Activated CD8-positive, alpha-beta T cell treated with anti-CD3 and anti-CD28 coated beads for 36 hours (primary cell): ENCODE measurements around the gene MAP2K5. TPM values are rescaled to one million over a fixed set of nuclear protein-coding genes. Genes with fewer than 3 reads are reported as not detected.

Experiments used
- ATAC-seq: fragments of 200-7000 bp; cut with Tn5 transposase; one replicate; pipeline ENCODE4 v1.10.0; 2021; ENCODE audit warnings: mild to moderate bottlenecking, moderate library complexity
- CTCF ChIA-PET: fragments of 350-600 bp; sonication (Branson Sonifier 250); formaldehyde crosslinking; loops from one replicate; lab custom pipeline; 2021; ENCODE audit warnings: antibody characterized with exemption; lab: Charles Lee
- POLR2A ChIA-PET: fragments of 350-600 bp; sonication (Branson Sonifier 250); formaldehyde crosslinking; loops from one replicate; lab custom pipeline; 2021; ENCODE audit warnings: antibody characterized with exemption; lab: Charles Lee
- DNase-seq: peaks from one replicate; pipeline ENCODE4 v3.0.0-alpha.2; 2020
- H3K27ac Mint-ChIP-seq: one replicate; pipeline ENCODE4 v1.8.0; 2021; ENCODE audit warnings: mild to moderate bottlenecking, mixed read lengths
- H3K27me3 Mint-ChIP-seq: one replicate; pipeline ENCODE4 v1.8.0; 2021; ENCODE audit warnings: mixed read lengths
- H3K36me3 Mint-ChIP-seq: one replicate; pipeline ENCODE4 v1.8.0; 2021; ENCODE audit warnings: low read depth, mixed read lengths
- H3K4me1 Mint-ChIP-seq: one replicate; pipeline ENCODE4 v1.8.0; 2021; ENCODE audit warnings: low read depth, mixed read lengths
- H3K4me3 Mint-ChIP-seq: one replicate; pipeline ENCODE4 v1.8.0; 2021; ENCODE audit warnings: mild to moderate bottlenecking, moderate library complexity, mixed read lengths
- H3K9me3 Mint-ChIP-seq: one replicate; pipeline ENCODE4 v1.8.0; 2021; ENCODE audit warnings: mixed read lengths
- intact Hi-C: fragments of 100-400 bp; cut with micrococcal nuclease; formaldehyde crosslinking; loops from one replicate; pipeline ENCODE4 v1.10.0; 2022
- total RNA-seq, 2 experiments: library from RNA; stranded (reverse); gene quantifications; one replicate each; pipeline ENCODE4 v1.2.3, GENCODE V29; 2021
- TF ChIP-seq, protein P1 (sequence below): fragments of 200-600 bp; IDR thresholded peaks from one replicate; pipeline ENCODE4 v1.8.0; 2022; ENCODE audit warnings: antibody characterized with exemption, mild to moderate bottlenecking

Gene MAP2K5
- total RNA-seq, 2 experiments from 2014 or later: 19.0 to 21.1 TPM

DNA sequence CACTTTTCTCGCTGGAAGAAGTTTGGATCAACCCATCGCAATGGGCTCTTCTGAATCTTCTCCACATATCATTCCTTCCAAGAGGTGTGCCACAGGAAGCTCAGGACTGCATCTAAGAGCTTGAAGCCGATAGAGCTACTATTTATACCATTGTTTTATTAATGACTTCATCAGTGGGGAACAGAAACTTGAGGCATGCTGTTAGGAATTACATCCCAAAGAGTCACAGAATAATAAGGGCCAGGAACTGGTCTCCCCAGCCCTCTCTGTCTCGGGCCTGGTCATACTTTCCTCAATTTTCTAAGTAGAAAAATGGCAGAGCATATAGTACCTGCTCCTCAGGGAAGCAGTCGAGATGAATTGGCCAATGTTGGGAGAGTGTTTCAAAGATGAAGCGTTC is 38.4 kb upstream of the MAP2K5 start:
- ChIA-PET POLR2A (no interaction called here), CTCF (interaction anchor here (0.9 to 1.5 kb wide), 3 partner anchors 9 to 46 kb away, joined by 3 to 7 read pairs (median 4); no protein-coding TSS in a partner anchor)
- Mint-ChIP-seq H3K27me3 (no peaks in the 10 kb centered on the region), H3K4me3 (no peak overlapping the region), H3K4me1 (peaks cover 2% of the 10 kb centered on the region), H3K9me3 (no peaks in the 10 kb centered on the region), H3K36me3 (peaks cover 4% of the 10 kb centered on the region), H3K27ac (no peak overlapping the region)
- no peak for DNase-seq
- TF ChIP-seq, protein P1, sequence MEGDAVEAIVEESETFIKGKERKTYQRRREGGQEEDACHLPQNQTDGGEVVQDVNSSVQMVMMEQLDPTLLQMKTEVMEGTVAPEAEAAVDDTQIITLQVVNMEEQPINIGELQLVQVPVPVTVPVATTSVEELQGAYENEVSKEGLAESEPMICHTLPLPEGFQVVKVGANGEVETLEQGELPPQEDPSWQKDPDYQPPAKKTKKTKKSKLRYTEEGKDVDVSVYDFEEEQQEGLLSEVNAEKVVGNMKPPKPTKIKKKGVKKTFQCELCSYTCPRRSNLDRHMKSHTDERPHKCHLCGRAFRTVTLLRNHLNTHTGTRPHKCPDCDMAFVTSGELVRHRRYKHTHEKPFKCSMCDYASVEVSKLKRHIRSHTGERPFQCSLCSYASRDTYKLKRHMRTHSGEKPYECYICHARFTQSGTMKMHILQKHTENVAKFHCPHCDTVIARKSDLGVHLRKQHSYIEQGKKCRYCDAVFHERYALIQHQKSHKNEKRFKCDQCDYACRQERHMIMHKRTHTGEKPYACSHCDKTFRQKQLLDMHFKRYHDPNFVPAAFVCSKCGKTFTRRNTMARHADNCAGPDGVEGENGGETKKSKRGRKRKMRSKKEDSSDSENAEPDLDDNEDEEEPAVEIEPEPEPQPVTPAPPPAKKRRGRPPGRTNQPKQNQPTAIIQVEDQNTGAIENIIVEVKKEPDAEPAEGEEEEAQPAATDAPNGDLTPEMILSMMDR: no peak
- ATAC-seq: no peak
- intact Hi-C loops: no loop called here

DNA sequence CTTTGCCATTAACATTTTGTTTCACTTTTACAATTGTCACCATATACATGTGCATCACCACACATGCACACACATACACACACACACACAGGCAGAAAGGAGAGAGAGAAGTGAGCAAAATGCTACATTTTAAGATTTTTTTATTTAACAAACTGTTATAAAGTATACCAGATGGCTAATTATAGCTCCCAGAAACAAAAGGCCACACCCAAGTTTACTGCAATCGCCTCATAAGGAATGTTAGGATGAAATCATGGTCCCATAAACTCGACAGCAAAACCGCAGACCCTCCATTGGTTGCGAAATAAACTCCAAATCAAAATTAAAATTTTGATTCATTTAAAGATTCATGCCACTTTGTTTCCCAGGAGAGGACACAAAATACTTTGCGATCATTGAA is 37.7 kb upstream of the MAP2K5 start:
- Mint-ChIP-seq H3K36me3 (peaks cover 4% of the 10 kb centered on the region), H3K9me3 (no peaks in the 10 kb centered on the region), H3K27ac (no peak overlapping the region), H3K4me1 (peaks cover 2% of the 10 kb centered on the region), H3K27me3 (no peaks in the 10 kb centered on the region), H3K4me3 (no peak overlapping the region)
- ChIA-PET CTCF (no interaction called here), POLR2A (no interaction called here)
- intact Hi-C loops: no loop called here
- ATAC-seq (no peak), DNase-seq (no peak)
- TF ChIP-seq, protein P1: no peak

DNA sequence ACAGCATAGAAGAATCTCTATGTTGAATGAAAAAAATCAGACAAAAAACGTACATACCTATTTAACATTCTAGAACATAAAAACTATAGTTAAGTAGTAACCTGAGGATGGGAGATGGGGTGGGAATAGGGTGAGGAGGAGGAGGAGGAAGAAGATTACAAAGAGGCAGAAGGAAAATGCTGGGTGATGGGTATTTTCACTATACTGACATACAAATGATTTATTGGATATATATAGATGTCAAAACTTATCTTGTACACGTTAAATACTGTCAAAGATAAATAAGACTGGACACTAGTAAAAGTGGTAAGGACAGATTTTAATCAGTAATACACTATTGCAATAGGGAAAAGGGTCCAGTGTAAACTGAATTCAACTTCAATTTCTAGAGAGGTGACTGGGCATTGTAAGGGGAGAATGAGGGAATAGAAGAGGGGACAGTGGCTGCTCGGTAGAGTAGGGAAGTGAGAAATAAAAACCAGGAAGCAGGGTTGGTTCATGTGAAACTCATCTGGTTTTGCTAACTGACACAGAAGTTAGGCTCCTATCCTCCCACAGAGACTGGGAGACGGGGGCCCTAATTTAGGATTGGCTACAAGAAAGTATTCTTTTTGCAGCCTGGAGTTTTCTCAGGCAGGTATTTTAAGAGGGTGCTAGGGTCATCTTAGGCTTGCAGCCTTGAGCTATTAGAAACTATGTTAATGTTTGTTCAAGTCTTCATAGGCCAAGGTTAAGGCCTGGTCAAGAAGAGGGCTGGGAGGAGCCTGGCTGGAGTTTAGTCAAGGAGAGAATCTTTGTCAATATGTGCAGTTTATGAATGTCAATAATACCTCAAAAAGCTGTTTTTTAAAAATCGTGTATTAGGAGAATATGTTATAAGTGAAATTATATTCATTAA is 36.6 kb upstream of the MAP2K5 start:
- peaks cover 4% of the 10 kb centered on the region for H3K36me3 Mint-ChIP-seq
- H3K9me3 Mint-ChIP-seq: no peaks in the 10 kb centered on the region
- ATAC-seq (no peak), DNase-seq (no peak)
- ChIA-PET CTCF (interaction anchor here (2.7 kb wide), 1 partner anchor 49 kb away, joined by 8 read pairs; no protein-coding TSS in a partner anchor), POLR2A (no interaction called here)
- TF ChIP-seq, protein P1: no peak
- intact Hi-C loops: no loop called here
- H3K27me3 Mint-ChIP-seq: no peaks in the 10 kb centered on the region
- peaks cover 2% of the 10 kb centered on the region for H3K4me1 Mint-ChIP-seq
- no peak overlapping the region for H3K27ac Mint-ChIP-seq
- H3K4me3 Mint-ChIP-seq: no peak overlapping the region

DNA sequence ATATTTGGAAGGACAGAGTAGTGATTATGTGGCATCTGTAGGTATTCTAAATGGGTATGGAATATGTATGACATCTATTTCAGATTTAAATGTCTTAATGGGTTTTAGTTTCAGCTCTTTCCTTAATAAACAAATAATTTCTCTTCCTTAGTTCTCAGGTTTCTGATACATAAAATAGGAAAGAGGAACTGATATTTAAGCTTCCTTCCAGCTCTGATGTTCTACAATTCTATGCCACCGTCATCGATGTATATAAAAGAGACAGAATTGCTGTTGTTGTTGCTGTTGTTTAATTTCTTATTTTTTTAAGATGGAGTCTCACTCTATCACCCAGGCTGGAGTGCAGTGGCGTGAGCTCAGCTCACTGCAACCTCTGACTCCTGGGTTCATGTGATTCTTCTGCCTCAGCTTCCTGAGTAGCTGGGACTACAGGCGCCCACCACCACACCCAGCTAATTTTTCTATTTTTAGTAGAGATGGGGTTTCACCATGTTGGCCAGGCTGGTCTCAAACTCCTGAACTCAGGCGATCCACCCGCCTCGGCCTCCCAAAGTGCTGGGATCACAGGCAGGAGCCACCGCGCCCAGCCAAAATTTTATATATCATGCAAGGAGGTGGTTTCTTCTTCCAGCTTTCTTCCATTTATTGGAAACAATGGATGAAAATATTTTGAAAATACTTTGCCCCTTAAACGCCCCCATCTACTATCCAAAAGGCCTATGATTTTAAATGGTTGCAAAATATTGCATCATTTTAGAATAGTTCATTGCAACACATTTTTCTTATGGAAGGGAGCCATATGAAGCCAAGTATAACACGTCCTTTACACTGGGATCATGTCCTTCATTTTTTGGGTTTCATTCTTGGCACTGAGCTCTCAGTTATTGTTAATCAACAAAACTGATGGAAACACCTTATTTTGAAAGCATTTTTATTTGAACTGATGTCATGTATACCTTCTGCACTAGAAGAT is 35.4 kb upstream of the MAP2K5 start:
- H3K4me1 Mint-ChIP-seq: peaks cover 6% of the 10 kb centered on the region
- DNase-seq (no peak), ATAC-seq (no peak)
- TF ChIP-seq, protein P1: no peak
- no peak overlapping the region for H3K4me3 Mint-ChIP-seq
- no peak overlapping the region for H3K27ac Mint-ChIP-seq
- CTCF ChIA-PET: interaction anchor here (1.7 to 2.7 kb wide), 2 partner anchors 50 to 329 kb away, joined by 5 to 8 read pairs; no protein-coding TSS in a partner anchor
- POLR2A ChIA-PET: no interaction called here
- H3K9me3 Mint-ChIP-seq: no peaks in the 10 kb centered on the region
- H3K27me3 Mint-ChIP-seq: no peaks in the 10 kb centered on the region
- intact Hi-C loops: no loop called here
- H3K36me3 Mint-ChIP-seq: peaks cover 4% of the 10 kb centered on the region
